C1 segment of cervical spinal cord (tissue), 14 donors: ENCODE data around the gene CHCHD4.
"Not testable (repeated sequence)": the region's sequence is repeated elsewhere in the genome, so short reads cannot be mapped to it uniquely, and the experiment has no call there.

ENCODE experiments used
- DNase-seq, 14 donors: peaks; one replicate each; lab custom pipeline; 2025; lab: John Stamatoyannopoulos, UW

The CHCHD4 gene

DNA sequence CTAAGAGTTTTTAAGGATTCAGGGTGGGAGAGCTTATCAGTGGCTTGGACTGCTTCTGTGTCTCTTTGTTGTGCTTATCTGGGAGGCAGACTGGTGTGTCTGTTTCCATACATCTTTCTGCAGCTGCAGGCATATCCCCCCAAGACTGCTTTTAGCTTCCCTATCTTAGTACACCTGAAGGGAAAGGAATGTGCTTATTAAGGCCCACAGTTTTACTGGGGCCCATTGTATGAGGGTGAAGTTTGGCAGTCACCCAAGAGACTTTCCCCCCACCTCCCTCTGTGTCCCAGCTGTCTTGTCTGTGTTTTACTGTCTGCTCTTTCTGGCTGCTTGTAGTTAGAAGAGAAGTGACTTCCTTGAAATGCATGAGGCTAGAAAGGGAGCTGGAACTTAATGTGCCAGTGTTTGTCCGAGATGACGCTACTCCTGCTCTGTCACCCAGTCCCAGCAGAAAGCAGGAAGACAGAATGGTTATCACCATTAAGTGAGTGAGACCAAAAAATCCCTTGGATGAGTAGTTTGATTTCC is 3.7 kb downstream of the CHCHD4 start:
- DNase-seq, result not testable (repeated sequence)

DNA sequence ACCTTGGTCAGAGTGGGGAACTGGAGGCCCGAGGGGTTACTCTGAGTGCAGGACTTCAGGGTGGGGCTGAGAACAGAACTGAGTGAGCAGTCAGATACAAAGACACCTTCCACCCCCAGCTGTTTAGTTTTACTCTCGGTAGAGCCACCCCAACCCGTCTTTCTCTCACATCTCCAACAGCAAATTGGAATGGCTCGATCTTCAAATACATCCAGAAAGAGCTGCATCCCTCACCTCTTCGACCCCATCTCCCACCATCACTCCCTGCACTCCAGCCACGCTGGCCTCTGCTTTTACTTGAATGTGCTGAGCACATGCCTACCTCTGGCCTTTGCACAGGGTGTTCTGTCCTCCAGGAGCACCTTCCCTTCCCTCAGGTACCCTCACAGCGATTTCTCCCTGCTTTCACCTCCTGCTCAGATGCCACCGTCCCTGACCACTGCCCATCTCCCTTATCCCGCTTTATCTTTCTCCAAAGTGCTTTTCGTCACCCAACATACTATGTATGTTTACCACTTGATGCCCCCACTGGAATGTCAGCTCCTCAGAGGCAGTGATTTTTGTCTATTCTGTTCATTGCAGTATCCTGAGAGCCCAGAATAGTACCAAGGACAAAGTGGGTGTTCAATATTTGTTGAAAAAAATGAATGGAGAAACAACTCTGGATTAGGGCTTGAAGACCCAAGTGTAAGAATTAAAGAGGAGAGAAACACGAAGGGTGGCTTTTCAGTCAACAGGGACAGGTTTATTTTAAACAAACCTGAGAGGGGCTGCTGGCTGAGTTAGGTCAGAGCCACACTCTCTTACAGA is 4.4 kb downstream of the CHCHD4 start:
- DNase-seq, result no peak

DNA sequence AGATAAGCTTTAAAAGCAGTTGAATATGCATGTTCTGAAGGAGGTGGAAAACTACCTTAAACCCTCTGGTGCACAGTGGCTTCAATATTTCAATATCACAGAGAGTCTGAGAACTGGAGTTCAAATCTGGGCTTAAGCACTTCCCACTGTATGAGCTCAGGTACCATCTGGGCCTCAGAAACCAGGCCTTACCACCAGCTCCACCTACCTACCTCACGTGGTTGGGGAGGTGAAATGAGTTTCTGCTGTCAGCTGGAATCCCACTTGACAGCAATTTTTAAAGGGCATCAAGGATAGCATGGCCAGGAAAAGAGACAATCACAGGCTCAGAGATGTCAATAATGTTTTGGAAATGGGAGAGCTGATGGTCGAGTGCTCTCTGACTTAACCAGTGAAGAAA is 5.0 kb downstream of the CHCHD4 start:
- no peak for DNase-seq

DNA sequence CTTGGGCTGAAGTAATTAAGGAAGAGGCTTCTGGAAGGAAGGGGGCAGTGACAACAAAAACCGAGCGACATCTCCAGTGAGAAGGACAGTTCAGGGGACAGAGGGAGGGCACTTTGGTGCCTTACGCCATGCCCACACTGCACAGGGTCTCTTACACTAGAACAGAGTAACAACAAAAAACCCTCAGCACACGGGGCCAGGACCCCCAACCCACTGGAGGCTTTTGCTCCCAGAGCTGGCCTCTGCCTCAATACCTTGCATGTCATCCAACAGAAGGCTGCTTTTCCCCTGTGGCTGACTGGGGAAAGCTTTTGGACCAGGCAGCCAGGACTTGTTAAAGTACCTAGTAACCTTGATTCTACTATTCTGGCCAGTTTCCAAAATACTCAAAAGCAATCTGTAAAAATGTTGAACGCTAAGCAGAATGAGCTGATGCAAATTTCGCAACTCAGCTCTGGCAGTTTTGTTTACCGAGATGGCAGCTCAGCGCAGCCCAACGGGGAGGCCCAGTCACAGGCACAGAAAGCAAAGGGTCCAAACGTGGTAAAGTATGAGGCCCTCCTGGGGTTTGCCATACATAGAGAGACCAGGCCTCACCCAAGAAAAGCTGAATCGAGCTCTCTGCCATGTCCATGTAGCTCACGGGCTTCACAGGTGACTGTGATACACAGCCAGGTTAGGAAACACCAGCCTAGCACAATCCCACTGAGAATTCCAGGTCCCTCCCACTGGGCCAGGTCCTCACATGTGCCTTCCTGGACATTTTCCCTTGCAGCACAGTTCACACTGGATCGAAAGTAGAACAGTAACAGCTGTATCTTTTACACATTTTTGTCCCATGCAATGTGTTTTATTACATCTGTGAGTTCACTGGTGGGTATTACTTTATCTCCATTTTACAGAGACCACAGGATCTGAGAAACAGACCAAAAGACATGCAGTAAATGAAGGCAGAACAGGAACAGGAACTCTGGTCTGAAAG is 6.0 kb downstream of the CHCHD4 start:
- DNase-seq, result no peak

DNA sequence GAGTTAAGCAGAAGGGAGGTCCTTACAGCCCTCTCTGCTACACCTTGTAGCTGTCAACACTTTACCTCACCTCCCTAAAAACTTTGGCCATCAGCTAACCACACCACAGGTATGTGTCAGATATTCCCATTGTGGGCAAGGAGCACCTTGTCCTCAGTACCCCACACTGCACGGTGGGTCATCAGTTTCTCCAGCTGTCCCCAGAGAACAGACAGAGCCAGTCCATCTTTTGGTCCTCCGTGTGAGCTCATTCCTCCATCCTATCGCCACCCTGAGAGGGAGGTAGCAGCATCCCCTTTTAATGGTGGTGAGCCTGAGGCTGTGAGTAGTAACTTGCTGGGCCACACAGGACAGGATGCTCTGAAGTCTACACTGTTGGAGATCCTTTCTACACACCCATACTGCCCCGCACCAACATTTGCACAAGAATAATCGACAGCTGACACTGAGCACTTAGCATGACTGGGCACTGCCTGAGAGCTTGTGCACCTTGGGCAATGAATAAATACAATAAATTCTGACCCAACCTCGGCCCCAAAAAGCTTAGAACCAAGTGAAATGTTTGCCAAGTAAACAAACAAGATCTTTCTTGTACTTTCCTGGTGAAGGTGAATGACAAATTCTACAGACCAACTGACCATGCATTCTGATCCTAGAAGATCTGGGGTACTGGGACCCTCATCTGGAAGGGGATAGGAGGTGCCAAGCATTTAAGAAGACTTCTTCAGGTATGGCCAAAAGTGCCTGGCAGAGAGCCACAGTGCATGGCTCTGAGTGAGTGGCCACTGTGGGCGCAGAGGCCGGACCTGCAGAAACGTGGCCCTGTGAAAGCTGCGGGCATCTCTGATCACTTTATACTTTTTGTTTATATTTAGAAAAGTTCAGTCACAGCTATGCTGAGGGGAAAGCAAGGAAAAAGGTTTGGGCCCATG is 6.9 kb downstream of the CHCHD4 start:
- DNase-seq, result no peak

DNA sequence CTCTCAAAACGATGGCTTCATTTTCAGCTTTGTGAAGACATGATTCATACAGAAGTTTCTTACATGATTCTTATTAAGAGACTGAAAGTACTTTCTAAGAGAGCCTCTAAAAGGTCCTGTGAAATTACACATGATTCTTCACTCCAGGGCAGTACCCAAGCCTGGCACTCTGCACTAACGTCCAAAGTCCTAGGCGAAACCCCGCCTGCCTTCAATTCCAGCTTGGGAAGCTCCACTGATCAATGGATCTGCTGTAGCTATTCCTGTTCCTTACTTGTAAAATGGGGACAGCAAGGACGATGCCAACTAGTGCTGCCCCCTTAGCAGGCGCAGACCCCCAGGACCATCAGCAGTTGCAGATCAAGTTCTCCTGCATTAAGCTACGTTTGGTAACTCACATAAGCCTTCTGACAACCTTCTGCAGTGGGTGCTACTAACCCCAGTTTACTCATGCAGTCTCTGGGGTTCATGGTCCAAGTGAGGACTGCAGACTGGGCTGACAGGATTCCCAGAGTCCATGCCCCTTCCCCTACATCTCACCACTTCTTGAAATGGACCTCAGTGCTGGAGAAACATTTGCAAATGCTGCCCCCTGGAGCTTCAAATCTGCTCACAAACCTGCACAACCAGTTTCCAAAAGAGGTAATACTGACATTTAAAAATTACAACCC is 10.6 kb downstream of the CHCHD4 start:
- DNase-seq, result no peak

DNA sequence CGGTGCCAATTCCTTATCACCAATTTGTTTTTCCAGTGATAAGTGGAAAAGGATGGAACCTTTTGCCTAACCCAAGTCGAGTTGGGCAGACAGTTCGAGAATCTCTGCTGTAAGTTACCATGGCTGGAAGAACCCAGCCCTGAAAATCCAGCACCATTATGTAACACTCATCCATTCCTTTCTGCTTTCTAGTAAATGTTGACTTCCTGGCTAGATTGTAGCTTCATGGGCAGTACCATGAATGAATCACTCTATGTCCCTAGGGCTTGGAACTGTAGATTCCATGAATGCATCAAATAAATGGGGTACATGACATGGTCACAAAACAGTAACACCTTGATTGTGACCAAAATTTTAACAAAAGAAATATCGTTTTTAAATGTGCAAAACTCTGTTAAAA is 14.0 kb downstream of the CHCHD4 start:
- DNase-seq, result no peak

DNA sequence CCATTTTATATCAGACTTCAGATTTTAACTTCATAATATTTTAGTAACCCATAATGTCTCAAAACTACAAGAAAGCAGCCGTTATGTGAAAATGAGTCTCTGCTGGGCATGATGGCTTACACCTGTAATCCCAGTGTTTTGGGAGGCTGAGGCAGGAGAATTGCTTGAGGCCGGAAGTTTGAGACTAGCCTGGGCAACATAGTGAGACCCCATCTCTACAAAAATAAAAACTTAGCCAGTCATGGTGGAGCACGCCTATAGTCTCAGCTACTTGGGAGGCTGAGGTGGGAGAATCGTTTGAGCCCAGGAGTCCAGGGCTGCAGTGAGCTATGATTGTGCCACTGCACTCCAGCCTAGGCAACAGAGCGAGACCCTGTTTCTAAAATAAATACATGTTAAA is 14.8 kb downstream of the CHCHD4 start:
- DNase-seq, result not testable (repeated sequence)

DNA sequence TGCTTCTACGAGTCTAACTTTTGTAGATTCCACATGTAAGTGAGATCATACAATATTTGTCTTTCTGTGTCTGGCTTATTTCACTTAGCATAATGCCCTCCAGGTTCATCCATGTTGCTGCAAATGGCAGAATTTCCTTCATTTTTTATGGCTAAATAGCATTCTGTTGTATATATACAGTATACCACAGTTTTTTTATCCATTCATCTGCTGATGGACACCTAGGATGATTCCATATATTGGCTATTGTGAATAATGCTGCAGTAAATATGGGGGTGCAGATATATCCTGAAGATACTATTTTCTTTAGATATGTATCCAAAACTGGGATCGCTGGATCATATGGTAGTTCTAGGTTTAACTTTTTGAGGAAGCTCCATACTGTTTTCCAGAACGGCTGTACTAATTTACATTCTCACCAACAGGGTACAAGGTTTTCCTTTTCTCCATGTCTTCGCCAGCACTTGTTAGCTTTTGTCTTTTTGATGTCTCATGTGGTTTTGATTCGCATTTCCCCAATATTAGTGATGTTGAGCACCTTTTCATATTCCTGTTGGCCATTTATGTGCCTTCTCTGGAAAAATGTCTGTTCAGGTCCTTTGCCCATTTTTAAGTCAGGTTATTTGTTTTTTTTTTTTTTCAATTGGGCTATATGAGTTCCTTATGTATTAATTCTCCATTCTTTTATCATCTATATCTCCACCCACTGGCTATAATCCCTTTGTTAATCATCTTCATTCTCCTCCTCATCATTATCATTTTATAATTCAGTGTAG is 26.9 kb downstream of the CHCHD4 start:
- no peak for DNase-seq

DNA sequence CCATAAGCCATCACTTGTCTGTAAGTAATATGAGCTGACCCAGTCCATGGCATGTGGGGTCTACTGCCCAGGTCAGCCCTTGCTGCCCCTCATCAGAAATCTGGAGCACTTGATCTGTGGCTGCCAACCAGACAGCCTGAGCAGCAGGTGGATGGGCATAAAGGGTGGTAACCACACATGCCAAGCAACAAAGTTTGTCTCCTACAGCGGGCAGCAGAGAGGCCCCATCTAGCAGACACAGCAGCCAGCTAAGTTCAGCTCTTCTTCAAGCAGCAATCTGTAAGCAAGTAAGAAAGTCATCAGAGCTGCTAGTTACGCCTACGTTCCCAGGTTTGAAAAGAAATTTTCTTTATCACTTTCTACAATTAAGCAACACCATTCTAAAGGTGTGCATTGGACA is 27.9 kb downstream of the CHCHD4 start:
- DNase-seq, result no peak

DNA sequence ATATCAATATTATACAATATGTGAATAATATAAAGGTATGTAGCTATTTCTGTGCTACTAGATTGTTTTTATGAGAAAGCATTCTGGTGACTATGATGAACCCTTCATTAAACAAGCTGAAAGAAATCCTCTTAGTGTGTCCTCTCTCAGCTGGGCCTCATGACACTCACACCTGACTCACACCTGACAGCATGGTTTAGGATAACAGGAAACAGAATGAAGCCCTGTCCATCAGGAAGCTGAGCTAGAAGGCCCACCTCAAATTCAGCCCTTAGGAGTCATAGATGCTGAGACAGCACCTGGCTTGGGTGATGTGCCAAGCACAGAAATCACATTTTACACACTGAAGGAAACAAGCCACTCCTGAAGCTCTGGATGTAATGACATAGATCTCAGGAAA is 30.8 kb downstream of the CHCHD4 start:
- no peak for DNase-seq

DNA sequence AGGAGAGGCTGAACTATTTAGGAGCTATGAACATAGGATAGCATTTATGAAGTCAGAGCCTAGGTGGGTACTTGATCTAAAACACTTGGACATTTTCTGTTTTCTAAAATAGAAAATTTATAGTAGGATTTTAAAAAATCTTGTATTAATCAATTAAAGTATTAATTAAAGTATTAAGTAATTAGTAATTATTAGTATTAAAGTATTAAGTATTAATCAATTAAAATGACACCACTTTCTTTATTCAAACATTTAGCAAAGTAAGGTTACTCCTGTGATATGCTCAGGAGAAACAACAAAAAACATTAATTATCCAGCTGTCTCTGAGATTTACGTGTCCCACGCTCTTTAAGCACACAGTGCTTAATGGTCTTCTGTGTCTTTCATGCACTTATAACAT is 32.2 kb downstream of the CHCHD4 start:
- DNase-seq, result no peak

DNA sequence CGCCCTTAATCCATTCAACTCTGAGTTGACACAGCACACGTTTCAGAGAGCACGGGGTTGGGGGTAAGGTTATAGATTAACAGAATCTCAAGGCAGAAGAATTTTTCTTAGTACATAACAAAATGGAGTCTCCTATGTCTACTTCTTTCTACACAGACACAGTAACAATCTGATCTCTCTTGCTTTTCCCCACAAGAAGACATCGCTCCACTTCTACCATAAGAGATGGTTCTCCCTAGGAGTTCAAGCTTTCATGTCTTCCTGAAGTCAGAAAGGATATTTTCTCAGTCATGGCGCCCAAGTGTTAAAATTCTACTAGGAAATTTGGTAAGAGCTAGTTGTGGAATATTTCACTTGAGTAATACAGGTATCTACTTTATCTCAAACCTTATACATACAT is 32.7 kb downstream of the CHCHD4 start:
- not testable (repeated sequence) for DNase-seq

DNA sequence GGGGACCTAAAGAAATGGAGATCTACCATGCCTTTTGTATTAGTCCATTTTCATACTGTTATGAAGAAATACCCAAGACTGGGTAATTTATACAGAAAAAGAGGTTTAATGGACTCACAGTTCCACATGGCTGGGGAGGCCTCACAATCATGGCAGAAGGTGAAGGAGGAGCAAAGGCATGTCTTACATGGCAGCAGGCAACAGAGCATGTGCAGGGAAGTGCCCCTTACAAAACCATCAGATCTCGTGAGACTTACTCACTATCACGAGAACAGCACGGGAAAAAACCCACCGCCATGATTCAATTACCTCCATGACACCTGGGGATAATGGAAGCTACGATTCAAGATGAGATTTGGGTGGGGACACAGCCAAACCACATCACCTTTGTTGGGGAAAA is 37.2 kb downstream of the CHCHD4 start:
- not testable (repeated sequence) for DNase-seq

DNA sequence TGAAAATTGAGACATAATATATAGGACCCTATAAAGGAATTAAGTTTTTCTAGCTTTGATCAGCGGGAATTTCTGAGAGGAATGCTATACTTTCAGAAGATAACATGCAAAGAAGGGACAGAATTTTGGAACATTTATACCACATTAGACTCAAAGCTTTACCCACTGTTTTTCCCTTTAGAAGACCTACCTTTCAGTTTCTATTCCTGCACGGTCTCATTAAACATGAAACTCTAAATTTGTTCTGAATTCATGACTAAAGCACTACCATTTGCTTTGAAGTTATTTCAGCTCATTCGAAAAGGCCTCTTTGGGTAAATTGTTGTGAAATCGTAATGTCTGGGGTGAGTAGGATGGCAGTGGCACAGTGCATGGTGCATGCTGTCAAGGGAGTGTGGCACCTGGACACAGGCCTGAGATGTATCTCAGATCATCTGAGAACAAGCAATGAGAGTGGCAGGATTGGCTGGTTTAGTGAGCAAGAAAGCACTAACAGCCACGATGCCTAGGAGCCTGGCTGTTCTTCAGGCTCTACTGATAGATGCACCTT is 42.5 kb downstream of the CHCHD4 start:
- no peak for DNase-seq

DNA sequence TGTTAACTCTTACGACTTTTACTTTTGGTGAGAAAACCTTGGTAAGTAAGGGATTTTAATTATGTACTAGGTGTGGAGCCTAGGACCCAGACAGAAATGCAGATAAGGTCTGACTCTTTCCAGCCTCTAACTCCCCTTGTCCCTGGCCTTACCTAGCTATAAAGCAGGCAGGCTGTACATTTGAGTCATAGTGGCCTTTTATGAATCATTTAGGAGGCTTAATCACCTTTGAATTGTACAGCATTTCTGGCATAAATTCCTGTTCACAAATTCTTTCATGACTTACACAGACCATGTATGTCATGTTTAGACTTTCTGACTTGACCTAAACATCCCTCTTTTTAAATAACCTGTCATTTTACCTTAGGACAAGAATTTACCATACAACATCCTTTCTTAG is 47.4 kb downstream of the CHCHD4 start:
- DNase-seq, result no peak

DNA sequence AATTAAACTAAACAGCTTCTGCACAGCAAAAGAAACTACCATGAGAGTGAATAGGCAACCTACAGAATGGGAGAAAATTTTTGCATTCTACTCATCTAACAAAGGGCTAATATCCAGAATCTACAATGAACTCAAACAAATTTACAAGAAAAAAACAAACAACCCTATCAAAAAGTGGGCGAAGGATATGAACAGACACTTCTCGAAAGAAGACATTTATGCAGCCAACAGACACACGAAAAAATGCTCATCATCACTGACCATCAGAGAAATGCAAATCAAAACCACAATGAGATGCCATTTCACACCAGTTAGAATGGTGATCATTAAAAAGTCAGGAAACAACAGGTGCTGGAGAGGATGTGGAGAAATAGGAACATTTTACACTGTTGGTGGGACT is 49.4 kb downstream of the CHCHD4 start:
- DNase-seq, result not testable (repeated sequence)

DNA sequence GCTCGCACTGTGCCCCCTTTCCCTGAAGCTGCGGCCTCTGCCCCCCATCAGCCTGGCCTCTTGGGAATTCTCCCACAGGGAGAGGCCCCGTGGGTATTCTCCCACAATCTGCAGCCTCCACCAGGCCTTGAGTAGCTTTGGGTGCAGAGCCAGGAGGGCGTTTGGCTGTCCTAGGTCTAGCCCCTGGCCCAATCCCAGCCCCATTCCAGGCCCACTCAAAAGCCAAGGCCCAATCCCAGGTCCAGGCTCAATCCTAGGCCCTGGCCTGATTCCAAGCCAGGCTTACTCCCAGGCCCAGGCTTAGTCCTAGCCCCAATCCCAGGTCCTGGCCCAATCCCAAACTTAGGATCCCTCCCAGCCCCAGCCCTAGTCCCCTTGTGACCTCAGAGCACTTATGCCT is 59.8 kb downstream of the CHCHD4 start:
- DNase-seq, result no peak

DNA sequence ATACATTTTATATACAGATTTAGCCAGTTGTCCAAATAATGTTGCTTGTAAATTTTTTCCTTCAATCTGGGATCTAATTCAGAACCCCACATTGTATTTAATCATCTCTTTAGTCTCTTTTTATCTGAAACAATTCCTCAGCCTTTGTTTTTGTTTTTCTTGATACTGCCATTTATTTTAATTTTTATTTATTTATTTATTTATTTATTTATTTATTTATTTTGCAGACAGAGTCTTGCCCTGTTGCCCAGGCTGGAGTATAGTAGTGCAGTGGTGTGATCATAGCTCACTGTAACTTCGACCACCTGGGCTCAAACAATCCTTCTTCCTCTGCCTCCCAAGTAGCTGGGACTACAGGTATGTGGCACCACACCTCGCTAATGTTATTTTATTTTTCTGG is 61.5 kb downstream of the CHCHD4 start:
- DNase-seq, result no peak
